Measurements from ENCODE around the gene NOTUM.
"Not testable (repeated sequence)": the region's sequence is repeated elsewhere in the genome, so short reads cannot be mapped to it uniquely, and the experiment has no call there.

The NOTUM gene

DNA sequence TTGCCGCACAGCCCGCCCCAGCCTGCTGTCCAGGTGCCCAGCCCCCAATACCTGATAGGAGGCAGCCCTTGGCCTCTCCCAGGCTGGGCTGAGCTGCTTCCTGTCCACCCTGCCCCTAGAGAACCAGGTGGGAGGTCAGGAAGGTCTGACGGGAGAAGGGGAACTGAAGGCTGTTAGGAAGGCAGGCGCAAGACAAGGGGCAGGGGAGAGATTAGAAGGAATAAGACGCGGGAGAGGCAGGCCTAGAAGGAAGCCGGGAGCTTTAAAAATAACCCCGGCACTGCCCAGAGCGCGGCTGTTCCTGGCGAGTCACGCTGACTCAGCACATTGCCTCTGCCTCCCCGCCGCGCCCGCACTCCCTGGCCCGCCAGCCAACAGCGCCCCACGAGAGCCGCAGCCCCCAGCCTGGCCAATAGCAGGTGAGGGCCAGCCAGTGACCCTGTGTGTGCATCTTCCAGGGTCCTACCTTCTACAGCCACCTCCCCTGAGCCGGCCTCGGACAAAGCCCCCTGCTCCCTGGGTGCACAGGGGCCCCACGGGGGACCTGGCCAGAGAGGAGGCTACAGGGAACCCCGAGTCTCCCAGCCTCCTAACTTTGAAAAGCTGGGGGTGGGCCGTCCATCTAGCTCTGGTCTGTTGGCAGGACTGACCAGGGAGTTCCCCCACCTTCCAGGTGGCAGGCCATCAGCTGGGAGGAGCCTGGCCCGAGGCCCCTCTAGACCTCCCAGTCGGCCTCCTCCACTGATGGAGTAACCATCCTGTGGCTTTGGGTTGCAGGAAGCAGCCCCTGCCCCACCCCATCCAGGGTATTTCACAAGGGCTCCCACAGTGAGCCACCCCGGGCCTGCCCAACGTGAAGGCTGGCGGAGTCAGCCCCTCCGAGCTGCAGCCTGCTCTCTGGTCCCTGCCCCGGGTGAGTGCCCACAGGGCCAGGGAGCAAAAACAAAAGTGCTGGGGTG lies 37.4 kb downstream of the NOTUM start:
- DNase-seq (ENCODE audit: low read depth) = peak; percentile 70

DNA sequence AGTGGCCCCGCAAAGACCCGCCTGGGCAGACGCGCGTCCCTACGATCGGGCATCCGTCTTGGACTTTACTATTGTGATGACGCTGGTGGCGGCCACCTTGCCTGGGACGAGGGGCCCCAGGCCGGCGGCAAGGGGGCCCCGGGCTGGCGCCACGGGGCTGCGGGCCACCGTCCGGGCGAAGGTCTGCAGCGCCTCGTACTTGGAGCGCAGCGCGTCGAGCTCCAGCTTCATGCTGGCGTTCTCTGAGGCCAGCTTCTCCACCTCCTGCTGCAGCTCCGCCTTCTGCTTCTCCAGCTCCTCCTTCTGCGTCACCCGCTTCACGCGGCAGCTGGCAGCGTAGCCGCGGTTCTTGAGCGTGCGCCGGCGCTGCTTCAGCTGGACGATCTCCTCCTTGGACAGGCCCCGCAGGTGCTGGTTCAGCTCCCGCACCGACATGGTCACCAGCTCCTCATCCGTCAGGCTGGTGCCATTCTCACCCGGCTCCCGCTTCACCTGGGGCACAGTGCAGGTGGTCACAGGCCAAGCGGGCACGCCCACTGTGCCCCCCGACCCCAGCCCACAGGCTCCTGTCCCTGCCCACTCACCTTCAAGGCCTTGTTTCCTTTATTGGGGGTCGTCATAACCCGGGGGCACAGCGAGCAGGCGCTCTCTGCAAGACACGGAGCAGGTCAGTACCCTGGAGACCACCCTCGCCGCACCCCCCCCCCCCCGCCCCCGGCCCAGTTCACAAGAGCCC lies 38.3 kb downstream of the NOTUM start:
- no peak for DNase-seq (ENCODE audit: low read depth)

DNA sequence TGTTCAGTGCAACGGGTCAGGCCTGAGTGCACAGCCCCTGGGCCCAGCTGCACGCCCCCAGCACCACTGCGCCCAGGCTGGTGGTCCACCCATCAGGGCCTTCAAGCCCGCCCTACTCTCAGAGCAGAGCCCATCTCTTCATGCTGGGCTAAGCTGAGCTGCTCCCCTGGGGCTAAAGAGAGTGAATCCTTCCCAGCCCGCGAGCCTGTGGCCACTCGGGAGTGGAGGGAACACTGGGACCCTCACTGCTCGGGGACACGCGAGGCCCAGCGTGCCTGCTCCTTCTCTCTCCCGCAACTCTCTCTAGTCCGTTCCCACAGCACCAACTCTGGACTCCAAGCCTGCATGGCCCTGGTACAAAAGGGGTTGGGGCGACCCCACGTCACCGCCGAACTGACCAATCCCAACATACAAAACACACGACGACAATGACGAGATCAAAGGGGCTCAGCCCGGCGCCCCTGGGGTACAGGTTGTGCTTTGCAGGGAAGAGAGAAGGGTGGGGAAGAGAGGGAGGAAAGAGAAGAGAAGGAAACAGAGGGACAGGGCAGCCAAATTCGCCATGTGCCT lies 38.9 kb downstream of the NOTUM start:
- DNase-seq (ENCODE audit: low read depth) = no peak

DNA sequence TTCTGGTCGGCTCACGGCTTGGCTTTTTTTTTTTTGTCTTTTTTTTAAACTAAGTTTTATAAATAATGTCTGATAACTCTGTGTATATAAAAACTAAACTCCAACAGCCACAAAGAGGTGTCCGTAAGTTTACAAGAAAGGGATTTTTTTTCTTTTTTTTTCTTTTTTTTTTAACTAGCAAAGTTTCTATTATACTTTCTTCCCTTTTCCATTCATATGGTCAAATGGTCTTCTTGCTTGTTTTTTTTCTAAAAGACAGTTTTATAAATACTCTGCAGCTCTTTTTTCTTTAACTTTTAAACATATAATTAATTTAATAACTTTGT lies 39.5 kb downstream of the NOTUM start:
- DNase-seq (ENCODE audit: low read depth) = no peak

DNA sequence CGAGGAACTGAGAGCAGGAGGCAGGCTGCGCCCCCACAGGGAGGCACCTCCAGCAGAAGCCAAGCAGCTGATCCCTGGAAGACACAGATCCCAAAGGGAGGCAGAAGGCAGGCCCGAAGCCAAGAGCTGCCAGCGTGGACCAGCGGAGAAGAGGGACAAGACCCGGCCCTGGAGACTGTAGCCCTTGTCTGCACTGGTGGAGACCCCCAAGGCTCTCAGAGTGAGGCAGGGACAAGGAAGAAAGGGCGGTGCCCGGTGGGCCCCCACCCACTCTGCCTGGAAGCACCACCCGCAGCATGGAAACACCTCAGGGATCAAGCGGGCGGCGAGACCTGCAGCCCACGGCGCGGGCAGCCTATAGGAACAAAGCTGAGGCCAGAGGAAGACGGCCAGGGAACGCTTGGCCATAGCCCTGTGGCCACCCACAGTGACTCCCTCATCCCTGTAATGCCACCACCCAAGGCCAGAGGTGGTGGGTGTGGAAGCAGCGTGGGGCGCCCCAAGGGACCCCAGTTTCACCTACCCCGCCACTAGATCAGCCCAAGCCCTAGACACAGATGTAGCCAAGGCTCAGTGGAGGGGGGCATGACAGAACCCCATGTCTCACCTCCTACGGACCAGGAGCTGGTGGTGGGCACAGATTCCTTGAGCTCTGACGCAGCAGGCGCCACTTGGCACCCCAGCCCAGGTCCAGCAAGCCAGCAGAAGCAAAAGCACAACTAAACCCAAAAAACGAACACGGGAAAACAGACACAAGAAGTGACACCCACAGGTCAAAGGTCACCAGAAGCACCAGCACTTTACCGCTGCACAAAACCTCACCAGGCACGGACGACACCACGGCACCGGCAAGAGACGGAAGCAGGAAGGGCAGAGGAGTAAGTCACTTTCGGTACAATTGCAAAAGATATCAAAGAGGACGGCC lies 40.1 kb downstream of the NOTUM start:
- no peak for DNase-seq (ENCODE audit: low read depth)

DNA sequence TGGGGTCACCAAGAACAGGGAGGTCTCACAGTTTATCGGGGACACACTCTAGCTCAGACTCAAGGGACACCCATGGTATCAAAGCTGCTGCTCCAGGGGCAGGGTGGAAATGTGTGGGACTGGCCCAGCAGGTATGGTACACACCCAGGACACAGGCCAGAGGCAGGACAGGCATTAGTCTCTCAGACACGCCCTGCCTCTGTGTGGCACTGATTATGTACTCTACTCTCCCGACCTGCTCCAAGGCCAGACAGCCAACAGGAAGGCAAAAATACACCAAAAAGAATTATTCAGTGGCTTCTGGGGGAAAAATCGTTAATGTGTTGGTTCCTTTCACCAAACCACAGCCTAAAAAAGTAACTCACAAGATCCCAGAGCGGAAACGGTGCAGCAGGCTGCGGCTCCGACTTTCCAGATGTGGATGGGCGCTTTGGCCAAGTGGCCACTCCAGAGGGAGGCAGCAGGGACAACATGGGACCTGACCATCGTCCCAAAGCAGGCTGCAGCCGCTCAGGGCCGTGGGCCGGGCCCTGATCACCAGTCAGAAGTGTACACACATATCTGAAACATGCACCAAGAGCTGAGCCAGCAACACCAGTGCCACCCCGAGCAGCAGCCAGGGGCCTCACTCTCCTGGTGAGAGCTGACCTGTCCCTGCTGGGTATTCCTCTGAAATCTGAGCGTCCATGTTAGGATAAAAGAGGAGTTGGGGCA lies 42.0 kb downstream of the NOTUM start:
- no peak for DNase-seq (ENCODE audit: low read depth)

DNA sequence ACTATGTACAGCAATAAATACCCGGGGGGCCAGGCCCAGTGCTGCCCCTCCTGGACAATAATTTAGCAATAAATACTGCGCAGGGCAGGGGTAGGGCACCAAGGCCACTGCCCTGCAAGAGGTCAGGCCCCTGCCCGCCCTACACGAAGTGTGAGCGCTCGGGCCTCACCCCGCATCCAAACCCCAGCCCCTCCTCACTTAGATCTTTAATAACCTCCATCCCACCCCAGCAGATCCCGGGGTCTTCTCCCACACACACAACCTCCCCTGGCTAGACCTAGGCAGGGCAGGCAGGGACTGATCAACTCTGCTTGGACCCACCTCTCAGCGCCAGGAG lies 42.7 kb downstream of the NOTUM start:
- DNase-seq (ENCODE audit: low read depth) = not testable (repeated sequence)

GRCh38 chr17:81917565-81918332 lies 43.2 kb downstream of the NOTUM start, which contains the start of gene SIRT7:
TSS of gene SIRT7 (minus strand) at chr17:81918176. CDS start at chr17:81918131, 45 bp downstream.
- no peak for DNase-seq (ENCODE audit: low read depth)

DNA sequence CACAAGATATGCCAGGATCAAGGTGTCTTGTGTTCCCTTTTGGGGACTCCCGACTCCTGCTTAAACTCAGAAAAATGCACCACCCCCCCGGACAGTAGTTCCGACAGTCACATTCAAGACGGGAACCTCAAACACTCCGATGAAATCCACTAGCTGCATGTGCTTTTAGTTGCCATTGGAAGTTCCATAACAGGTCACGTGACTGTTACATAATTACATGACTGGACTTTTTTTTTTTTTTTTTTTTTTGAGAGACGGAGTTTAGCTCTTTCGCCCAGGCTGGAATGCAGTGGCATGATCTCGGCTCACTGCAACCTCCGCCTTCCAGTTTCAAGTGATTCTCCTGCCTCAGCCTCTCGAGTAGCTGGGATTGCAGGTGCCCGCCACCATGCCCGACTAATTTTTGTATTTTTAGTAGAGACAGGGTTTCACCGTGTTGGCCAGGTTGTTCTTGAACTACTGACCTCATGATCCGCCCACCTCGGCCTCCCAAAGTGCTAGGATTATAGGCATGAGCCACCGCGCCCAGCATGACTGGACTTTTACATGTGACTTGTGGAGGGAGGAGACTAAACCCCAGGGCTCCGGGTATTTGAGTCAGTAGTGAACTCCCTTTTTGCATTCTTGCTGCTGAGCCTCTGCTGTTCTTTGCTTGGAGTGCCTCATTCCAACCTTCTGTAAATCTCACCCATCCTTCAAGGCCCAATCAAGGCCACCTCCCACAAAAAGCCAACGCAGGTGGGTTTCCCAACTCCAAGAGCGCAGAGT lies 44.6 kb downstream of the NOTUM start:
- DNase-seq (ENCODE audit: low read depth) = peak; percentile 75

DNA sequence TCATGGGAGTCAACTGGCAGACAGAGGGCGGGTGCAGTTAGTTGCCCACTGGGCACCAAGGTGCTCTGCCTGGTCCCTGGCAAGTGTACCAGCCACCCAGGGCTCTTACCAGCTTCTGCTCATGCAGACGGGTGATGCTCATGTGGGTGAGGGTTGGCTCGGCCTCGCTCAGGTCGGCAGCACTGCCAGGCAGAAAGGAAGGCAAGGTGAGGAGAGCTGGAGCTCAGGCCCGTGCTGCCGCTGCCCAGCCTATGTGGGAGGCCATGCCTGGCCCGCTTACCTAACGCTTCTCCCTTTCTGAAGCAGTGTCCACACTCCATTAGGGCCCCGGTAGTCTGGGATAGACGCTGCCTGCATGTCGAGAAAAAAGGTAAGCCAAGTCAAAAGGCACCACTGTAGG lies 45.7 kb downstream of the NOTUM start:
- DNase-seq (ENCODE audit: low read depth) = no peak

GRCh38 chr17:81914103-81914850 lies 46.7 kb downstream of the NOTUM start:
- DNase-seq (ENCODE audit: low read depth) = no peak

GRCh38 chr17:81913394-81914102 lies 47.4 kb downstream of the NOTUM start:
- DNase-seq (ENCODE audit: low read depth) = no peak

DNA sequence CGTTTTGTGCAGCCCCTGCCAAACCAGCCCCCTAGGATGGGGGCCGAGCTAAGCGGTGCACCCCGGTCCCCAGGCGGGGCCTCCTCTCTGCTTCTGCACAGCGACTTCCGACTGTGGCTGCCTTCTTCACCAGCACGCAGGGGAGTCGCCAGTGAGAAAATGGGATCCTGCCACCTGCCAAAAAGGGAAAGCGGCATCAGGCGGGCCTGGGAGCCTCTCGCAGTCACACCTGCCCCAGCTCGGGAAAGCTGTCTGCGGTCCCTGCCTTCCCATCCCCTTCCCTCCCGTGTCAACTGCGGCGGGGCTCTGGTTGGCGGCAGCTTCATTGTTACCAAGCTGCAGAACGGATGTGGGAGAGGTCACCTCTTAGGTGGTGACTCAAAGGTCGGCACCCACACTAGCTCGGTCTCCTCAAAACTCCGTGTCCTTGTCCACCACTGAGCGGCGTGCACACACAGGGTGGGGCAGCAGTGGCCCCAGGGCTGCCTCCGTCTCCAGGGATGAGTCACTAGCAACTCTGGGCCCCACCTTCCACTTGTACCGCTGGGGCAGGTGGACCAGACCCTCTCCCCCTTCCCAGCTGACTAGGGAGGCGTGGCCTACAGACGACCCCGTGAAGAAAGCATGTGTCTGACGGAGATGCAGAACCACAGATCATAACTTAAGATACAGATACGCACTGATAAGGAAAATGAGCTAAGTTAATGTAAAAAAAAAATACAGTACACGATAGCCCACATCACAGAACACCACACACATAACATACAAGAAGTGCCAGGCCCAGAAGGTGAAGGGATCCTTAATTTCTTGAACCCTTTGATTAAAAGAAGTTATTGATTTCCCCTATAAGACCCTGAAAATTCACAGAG lies 48.3 kb downstream of the NOTUM start:
- DNase-seq (ENCODE audit: low read depth) = no peak

- DNase-seq (ENCODE audit: low read depth) = no peak
These were observed 49.0 kb downstream of the NOTUM start for GRCh38 chr17:81911969-81912368.

DNA sequence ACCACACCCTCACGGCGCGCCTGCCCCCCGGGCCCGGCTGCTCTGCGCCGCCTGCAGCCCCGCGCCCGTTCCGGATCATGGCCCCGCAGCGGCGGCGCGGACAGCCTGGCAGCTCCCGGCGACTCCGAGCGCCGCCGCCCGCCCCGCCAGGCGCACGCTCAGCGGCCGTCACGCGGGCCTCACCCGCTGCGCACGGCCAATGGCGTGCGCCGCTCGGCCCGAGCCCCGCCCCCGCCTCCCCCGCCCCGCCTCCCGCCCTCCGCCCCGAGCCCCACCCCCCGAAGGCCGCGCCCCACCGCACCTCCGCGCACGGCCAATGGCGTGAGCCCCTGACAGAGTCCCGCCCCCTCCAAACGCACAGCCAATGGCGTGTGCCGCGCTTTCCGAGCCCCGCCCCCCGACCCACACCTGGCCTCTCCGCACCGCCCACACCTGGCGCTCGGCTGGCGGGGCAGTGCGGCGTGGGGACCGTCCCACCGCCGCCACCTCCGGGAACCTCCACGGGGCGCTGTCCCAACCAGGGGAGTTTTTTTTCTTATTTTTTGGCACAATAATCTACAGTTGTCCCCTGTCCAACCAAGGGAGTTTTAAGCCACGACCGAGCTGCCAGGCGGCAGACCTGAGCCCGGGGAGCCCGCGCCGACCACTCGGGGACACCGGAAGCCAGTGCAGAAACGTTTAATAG lies 49.6 kb downstream of the NOTUM start, which contains the start of gene PCYT2:
Gene PCYT2, minus strand, starts transcription at position 123 of the 685 bp plus-strand sequence. Its CDS starts 44 bp downstream, at position 79.
- DNase-seq (ENCODE audit: low read depth) = peak; percentile 66

DNA sequence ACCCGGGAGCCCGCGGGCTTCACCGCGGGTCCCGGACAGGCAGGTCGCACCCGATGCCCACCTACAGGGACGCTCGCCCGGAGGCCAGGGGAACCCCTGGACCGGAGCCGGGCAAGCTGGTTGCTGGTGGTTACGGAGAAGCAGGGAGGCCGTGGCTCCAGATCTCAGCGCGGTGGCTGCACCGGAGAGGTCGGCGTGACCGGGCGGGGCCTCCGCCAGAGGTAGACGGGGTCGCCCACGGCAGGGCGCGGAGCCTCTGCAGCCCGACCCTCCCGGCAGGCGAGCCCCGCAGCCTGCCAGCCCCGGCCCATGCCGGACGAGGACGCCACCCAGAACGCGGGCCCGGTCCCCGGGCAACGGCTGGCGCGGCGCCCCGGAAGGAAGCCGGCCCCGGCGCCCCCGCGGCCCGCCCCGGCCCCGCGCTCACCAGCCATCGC lies 50.1 kb downstream of the NOTUM start:
- DNase-seq (ENCODE audit: low read depth) = no peak
